Skin epidermis (tissue), 12 donors: ENCODE results near the gene ZNF239.
"Not testable (repeated sequence)": the region's sequence is repeated elsewhere in the genome, so short reads cannot be mapped to it uniquely, and the experiment has no call there.

Experiments used
- H3K27ac ChIP-seq, 21 experiments: fragments of 200-600 bp; sonication (generic) in 11 of 21; one replicate each; pipeline ENCODE4 v1.5.0; 2020; ENCODE audit warnings: mild to moderate bottlenecking in 3 of 21, inconsistent platforms in 2 of 21, moderate library complexity in 2 of 21
- H3K4me3 ChIP-seq, 7 experiments: fragments of 200-600 bp; sonication (generic) in 2 of 7; one replicate each; pipeline ENCODE4 v1.5.0; 2020; ENCODE audit warnings: inconsistent platforms in 2 of 7, mild to moderate bottlenecking in 2 of 7, moderate library complexity in 1 of 7

The ZNF239 gene

GRCh38 chr10:43574001-43574892 lies at the start of gene ZNF239:
TSS of gene ZNF239 (minus strand) at chr10:43574616. CDS start at chr10:43558079, 16,537 bp downstream.
- Histone ChIP-seq H3K27ac (peak within 1 kb of the TSS in 19 of 21 experiments; percentile 7 to 82 (median 59)), H3K4me3 (peak within 1 kb of the TSS; percentile 36 to 62 (median 49))

DNA sequence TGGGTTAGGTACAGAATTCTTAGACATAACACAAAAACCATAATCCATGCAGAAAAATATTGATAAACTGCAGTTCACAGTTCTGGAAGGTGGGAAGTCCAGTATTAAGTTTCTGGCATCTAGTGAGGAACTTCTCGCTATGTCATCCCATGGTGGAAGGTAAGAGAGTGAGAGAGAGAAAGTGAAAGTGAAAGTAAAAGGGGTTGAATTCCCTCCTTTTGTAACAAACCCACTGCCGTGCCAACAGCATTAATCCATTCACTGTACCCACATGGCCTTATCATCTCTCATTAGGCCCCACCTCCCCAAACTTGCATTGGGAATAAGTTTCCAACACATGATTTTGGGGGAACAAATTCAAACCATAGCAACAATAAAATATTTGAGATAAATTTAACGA lies 48.9 kb upstream of the ZNF239 start:
- Histone ChIP-seq H3K4me3 (no peak overlapping the region), H3K27ac (no peak overlapping the region)

- no peak overlapping the region for H3K4me3 ChIP-seq
- H3K27ac ChIP-seq: no peak overlapping the region
Observed at GRCh38 chr10:43622038-43622437, 47.6 kb upstream of the ZNF239 start.

DNA sequence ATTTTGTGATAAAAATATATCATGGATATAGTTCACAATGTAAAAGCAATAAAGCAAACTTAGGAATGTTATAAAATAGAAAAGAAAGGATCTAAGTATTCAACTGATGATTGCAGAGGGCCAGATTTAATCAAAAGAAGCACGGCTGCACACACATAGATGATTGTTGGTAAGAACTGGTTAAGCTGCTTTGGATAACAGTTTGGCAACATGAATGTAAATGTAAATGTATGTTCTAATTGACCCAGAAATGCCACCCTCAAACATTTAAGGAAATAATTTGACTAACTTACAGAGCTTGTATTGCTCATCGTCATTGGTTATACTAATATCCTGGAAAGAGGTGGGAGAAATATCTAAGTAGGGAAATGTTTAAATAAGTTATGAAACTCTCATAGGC lies 45.0 kb upstream of the ZNF239 start:
- Histone ChIP-seq H3K4me3 (no peak overlapping the region), H3K27ac (no peak overlapping the region)

DNA sequence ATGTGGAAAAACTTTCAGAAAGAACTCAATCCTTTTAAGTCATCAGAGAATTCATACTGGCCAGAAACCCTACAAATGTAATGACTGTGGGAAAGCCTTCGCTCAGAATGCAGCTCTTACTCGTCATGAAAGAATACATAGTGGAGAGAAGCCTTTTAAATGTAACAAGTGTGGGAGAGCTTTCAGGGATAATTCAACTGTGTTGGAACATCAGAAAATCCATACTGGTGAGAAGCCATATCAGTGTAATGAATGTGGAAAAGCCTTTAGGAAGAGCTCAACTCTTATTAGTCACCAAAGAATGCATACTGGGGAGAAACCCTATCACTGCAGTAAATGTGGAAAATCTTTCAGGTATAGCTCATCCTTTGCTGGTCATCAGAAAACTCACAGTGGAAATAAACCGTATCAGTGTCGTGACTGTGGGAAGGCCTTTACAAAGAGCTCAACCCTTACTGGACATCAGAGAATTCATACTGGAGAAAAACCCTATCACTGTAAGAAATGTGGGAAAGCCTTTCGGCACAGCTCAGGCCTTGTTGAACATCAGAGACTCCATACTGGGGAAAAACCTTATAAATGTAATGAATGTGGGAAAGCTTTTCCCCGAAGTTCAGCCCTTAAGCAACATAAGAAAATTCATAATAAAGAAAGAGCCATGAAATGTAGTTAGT lies 42.4 kb upstream of the ZNF239 start:
- Histone ChIP-seq H3K27ac (no peak overlapping the region), H3K4me3 (no peak overlapping the region)

- no peak overlapping the region for H3K4me3 ChIP-seq
- no peak overlapping the region for H3K27ac ChIP-seq
Observed at GRCh38 chr10:43610636-43611035, 36.2 kb upstream of the ZNF239 start.

GRCh38 chr10:43607199-43607573 lies 32.8 kb upstream of the ZNF239 start:
- H3K4me3 ChIP-seq: peak overlapping the region in 5 of 7 experiments; percentile 64 to 97 (median 84)
- H3K27ac ChIP-seq: peak overlapping the region in 3 of 21 experiments; percentile 68 to 83 (median 69)

DNA sequence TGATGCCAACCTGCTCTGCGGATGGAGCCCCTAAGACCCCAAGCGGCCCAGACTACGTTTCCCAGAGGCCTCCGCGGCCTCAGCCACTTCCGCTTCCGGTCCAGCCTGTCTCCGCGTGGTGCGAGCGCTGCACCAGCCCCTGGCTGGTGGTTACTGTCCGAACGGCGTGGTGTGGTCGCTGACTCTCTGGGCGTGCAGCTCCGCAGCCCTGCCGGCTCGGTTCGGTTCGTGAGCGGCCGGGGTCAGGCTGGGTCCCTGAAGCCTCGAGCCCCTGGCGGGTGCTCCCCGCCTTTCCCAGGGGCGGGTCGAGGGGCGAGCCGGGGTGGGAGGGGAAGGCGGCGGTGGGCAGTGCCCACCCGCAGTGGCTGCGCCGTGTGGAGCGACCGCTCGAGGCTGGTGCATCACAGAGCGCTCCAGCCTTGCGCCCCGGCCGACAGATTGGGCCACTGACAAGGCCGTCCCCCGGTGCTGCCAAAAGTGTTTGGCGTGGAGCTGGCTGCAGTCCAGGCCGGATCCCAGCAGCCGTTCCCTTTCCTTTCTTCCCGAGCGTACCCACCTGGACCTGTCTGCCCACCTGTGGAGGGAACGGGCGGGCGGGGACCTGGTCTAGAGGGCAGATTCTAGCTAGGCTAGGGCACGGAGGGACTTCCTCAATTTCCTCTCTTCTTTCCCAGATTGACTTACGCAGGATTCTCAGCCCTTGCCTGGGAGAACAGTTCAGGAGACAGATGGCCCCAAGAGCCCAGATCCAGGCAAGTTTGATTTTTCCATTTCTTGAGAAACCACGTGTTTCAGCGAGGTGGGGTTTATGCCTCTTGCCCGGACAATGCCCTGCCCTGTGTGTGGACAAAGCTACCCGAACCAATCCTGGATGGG lies 32.1 kb upstream of the ZNF239 start, which contains the start of gene ZNF485:
ZNF485 (plus strand) TSS at position 116 of the 876 bp plus-strand sequence; CDS start at position 729, 613 bp downstream.
- H3K4me3 ChIP-seq: peak within 1 kb of the TSS; percentile 64 to 97 (median 80)
- H3K27ac ChIP-seq: peak within 1 kb of the TSS; percentile 25 to 89 (median 71)

DNA sequence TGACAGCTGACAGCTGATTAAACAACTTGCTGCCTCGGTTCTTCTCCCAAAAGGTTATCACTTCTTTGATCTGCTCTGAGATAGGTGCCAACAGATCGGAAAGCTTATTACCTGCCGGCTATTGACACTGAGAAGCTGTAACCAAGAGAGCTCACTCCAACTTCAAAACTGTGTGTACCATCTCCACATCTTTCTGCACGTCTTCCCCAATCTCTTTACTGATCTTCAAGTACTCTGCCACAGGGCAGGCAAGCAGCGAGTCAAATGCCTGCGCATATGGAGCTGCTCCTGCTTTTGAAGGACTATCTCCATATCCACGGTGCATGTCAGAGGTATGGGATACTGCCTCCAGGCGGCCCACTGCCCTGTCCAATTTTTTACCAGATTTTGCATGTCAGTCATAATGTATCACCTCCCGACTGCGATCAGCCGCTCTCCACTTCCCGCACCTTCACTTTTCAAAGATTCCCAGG lies 31.5 kb upstream of the ZNF239 start:
- Histone ChIP-seq H3K4me3 (peak overlapping the region; percentile 64 to 97 (median 80)), H3K27ac (peak overlapping the region in 8 of 21 experiments; percentile 69 to 89 (median 80))

GRCh38 chr10:43601576-43601975 lies 27.2 kb upstream of the ZNF239 start:
- H3K4me3 ChIP-seq, H3K27ac ChIP-seq: not testable (repeated sequence)

GRCh38 chr10:43599333-43599732 lies 24.9 kb upstream of the ZNF239 start:
- Histone ChIP-seq H3K27ac (no peak overlapping the region), H3K4me3 (no peak overlapping the region)

- H3K4me3 ChIP-seq: no peak overlapping the region
- no peak overlapping the region for H3K27ac ChIP-seq
Observed at GRCh38 chr10:43598446-43598845, 24.0 kb upstream of the ZNF239 start.

DNA sequence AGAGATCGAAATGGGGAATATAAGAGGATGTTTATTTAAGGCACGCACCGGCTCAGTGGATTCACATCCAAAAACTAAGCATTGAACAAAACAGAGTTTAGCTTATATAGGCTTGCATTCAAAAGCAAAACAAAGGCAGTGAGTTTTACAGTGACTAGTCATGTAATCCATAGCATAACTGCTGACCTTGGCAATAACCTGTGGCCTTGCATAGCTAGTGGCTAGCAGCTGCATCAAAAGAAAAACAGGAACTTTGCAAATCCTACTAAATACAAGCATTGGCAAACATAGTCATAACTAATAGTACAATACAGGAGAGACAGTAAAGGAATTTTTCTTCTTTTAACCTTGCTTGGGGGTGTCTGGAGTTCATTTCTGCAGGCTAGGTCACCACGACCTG lies 22.1 kb upstream of the ZNF239 start:
- Histone ChIP-seq H3K27ac (peak overlapping the region in 1 of 21 experiments; percentile 80), H3K4me3 (no peak overlapping the region)

GRCh38 chr10:43595739-43596298 lies 21.4 kb upstream of the ZNF239 start:
- no peak overlapping the region for H3K4me3 ChIP-seq

DNA sequence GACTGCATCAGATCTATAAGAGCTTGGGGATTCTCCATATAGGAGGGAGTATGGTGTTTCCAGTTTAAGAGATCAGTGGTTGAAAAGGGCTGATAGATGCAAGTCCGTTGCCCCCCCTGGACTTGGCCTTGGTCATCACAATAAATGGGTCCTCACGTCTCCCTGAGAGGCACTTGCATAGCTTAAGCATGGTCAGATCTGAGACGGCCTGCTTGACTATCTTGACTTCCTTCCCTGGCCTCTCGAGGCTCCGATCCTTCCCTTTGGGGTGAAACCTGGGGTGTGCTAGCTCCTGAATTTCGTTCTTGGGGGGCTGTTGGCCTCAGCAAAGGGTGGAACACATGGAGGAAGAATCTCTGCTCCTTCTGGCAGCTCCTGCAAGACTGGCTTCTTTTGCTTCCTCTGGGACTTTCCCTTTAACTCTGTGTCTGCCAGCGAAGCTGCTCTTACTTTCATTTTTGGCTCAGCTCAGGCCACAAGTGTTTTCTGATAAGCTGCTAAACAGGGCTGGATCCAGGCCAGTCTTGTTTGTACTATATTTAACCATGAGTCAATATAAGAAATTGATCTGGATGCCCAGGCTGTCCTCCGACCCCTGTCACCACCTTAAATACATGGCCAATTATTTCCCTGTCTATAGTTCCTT lies 20.7 kb upstream of the ZNF239 start:
- H3K4me3 ChIP-seq: peak overlapping the region in 2 of 7 experiments; percentile 1 to 15
- peak overlapping the region in 3 of 21 experiments; percentile 3 to 80 (median 10) for H3K27ac ChIP-seq

More at GRCh38 chr10:43595739-43596298, 21.4 kb upstream of the ZNF239 start:
- peak overlapping the region in 2 of 21 experiments; percentile 10 to 80 for H3K27ac ChIP-seq

DNA sequence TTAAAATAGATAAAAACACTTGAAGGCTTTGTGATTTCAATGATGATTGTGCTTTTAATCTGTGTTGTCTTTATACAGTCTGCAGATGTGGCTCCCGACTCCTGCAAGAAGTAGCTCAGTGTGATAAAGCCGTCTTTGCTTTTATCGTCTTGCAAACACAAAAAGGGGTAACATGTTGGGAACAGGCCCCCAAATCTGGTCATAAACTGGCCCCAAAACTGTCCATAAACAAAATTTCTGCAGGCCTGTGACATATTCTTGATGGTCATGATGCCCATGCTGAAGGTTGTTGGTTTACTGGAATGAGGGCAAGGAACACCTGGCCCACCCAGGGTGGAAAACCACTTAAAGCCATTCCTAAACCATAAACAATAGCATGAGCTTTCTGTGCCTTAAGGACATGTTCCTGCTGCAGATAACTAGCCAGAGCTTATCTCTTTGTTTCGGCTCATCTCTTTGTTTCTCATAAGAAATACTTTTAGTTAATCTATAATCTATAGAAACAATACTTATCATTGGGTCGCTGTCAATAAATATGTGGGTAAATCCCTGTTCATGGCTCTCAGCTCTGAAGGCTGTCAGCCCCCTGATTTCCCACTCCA lies 17.0 kb upstream of the ZNF239 start:
- Histone ChIP-seq H3K27ac (no peak overlapping the region), H3K4me3 (no peak overlapping the region)

- H3K4me3 ChIP-seq, H3K27ac ChIP-seq: not testable (repeated sequence)
Observed at GRCh38 chr10:43586730-43587115, 12.3 kb upstream of the ZNF239 start.

- no peak overlapping the region for H3K27ac ChIP-seq
Observed at GRCh38 chr10:43585981-43586729, 11.7 kb upstream of the ZNF239 start.

More at GRCh38 chr10:43585981-43586729, 11.7 kb upstream of the ZNF239 start:
- no peak overlapping the region for H3K4me3 ChIP-seq
